ENCODE data around the gene FLOT1. TPM values are rescaled to one million over a fixed set of nuclear protein-coding genes. Genes with fewer than 3 reads are reported as not detected.
A peak's percentile ranks its signal among the peaks of the same experiment; 100 is the strongest.

FLOT1 gene
- total and polyA plus RNA-seq, 9 of the 15 experiments (the other 6 are each of a cell fraction or from before 2014, with no cell fraction given) = 11.7 to 149 (median 118) TPM

- no peak for TF ChIP-seq GTF3C2 (IDR thresholded peaks at IDR 0.05; ENCODE audit: borderline replicate concordance, extremely low read depth, insufficient read length)
- TF ChIP-seq POLR3G (IDR thresholded peaks at IDR 0.05; ENCODE audit: extremely low read depth, insufficient read length, insufficient replicate concordance) = no peak
- TF ChIP-seq ARID2 (IDR thresholded peaks at IDR 0.05) = no peak
- no peak for TF ChIP-seq PURB (CRISPR knock-in tag; IDR thresholded peaks at IDR 0.05; ENCODE audit: low read depth)
- no peak for TF ChIP-seq GMEB1 (CRISPR knock-in tag; IDR thresholded peaks at IDR 0.05)
- TF ChIP-seq KLF6 (CRISPR knock-in tag; IDR thresholded peaks at IDR 0.05; ENCODE audit: borderline replicate concordance) = no peak
- TF ChIP-seq SUPT5H (IDR thresholded peaks at IDR 0.05) = no peak
- TF ChIP-seq ZNF717 (CRISPR knock-in tag; IDR thresholded peaks at IDR 0.05) = no peak
- TF ChIP-seq ZBTB2 (IDR thresholded peaks at IDR 0.05) = 0 out of 2 replicates have a peak, but pooled peaks have one; percentile 28
- TF ChIP-seq ZNF280A (IDR thresholded peaks at IDR 0.05; ENCODE audit: low read depth, partially characterized antibody) = peak; percentile 46
- TF ChIP-seq ZNF133 (CRISPR knock-in tag; IDR thresholded peaks at IDR 0.05) = no peak
- no peak for TF ChIP-seq FOXO4 (CRISPR knock-in tag; IDR thresholded peaks at IDR 0.05)
- TF ChIP-seq YY1 (IDR thresholded peaks at IDR 0.05; ENCODE audit: borderline replicate concordance in 1 of 3, control insufficient read depth in 1 of 3, extremely low read depth in 1 of 3, insufficient read depth in 3 of 3, insufficient read length in 1 of 3, insufficient replicate concordance in 2 of 3, low read depth in 1 of 3, low read length in 2 of 3) = peak in 1 of 3 experiments; percentile 17
- peak; percentile 22; the same call in 1 of the 2 replicates for TF ChIP-seq TOE1 (IDR thresholded peaks at IDR 0.05; ENCODE audit: borderline replicate concordance)
- no peak for TF ChIP-seq TOE1 (CRISPR knock-in tag; IDR thresholded peaks at IDR 0.05; ENCODE audit: borderline replicate concordance, low read depth)
- TF ChIP-seq ID3 (CRISPR knock-in tag; IDR thresholded peaks at IDR 0.05) = no peak
- TF ChIP-seq ID3 (tag; IDR thresholded peaks at IDR 0.05) = no peak
Measured at GRCh38 chr6:30741789-30742315, 635 bp downstream of the FLOT1 start (continued).
